Fibroblast of lung (primary cell): ENCODE measurements around the gene TMEM74B. TPM values are rescaled to one million over a fixed set of nuclear protein-coding genes. Genes with fewer than 3 reads are reported as not detected.

ENCODE experiments used
- DNase-seq, 2 donors: peaks; one replicate each; pipeline versions ENCODE4 v3.0.0 to v3.0.0-alpha.2; 2010; ENCODE audit warnings: low read depth in 2 of 2
- H2AFZ ChIP-seq: 2 replicates; pipeline ENCODE4 v1.5.1; 2012; ENCODE audit warnings: low read length, control low read depth, inconsistent platforms
- H3K27ac ChIP-seq: 2 replicates; pipeline ENCODE4 v1.5.1; 2011; ENCODE audit warnings: low read length, control low read depth; ENCODE audit not compliant: insufficient read depth
- H3K27me3 ChIP-seq: 2 replicates; pipeline ENCODE4 v1.5.1; 2011; ENCODE audit warnings: mild to moderate bottlenecking, low read length; ENCODE audit not compliant: control insufficient read depth, insufficient read depth
- H3K36me3 ChIP-seq: 2 replicates; pipeline ENCODE4 v1.5.1; 2011; ENCODE audit warnings: low read length; ENCODE audit not compliant: control insufficient read depth, insufficient read depth
- H3K4me1 ChIP-seq: 2 replicates; pipeline ENCODE4 v1.5.1; 2011; ENCODE audit warnings: low read length; ENCODE audit not compliant: control insufficient read depth, insufficient read depth; ENCODE audit errors: extremely low read depth
- H3K4me2 ChIP-seq: 2 replicates; pipeline ENCODE4 v1.5.1; 2011; ENCODE audit warnings: low read length, control low read depth; ENCODE audit not compliant: insufficient read depth; ENCODE audit errors: extremely low read depth
- H3K4me3 ChIP-seq, 4 experiments: fragments of 200-600 bp in 1 of 4; sonication (generic) in 1 of 4; replicated peaks in 1 of 4; 2 replicates each; pipeline ENCODE4 v1.5.1; 2011 to 2016; ENCODE audit warnings: low read length in 4 of 4, low read depth in 3 of 4, mild to moderate bottlenecking in 3 of 4, control low read depth in 2 of 4, inconsistent platforms in 1 of 4, mixed read lengths in 1 of 4; ENCODE audit not compliant: insufficient read depth in 1 of 4; ENCODE audit errors: control extremely low read depth in 1 of 4
- H3K79me2 ChIP-seq: 2 replicates; pipeline ENCODE4 v1.5.1; 2012; ENCODE audit warnings: mild to moderate bottlenecking, low read length, inconsistent platforms; ENCODE audit not compliant: control insufficient read depth, insufficient read depth
- H3K9ac ChIP-seq: 2 replicates; pipeline ENCODE4 v1.5.1; 2011; ENCODE audit warnings: mild to moderate bottlenecking, low read length, control low read depth; ENCODE audit not compliant: insufficient read depth
- H3K9me3 ChIP-seq: 2 replicates; pipeline ENCODE4 v1.5.1; 2012; ENCODE audit warnings: low read depth, low read length; ENCODE audit not compliant: control insufficient read depth, insufficient read depth
- H4K20me1 ChIP-seq: 2 replicates; pipeline ENCODE4 v1.5.1; 2011; ENCODE audit warnings: low read length; ENCODE audit not compliant: control insufficient read depth, insufficient read depth; ENCODE audit errors: extremely low read depth
- EZH2 ChIP-seq: IDR thresholded peaks from 2 replicates; pipeline ENCODE4 v1.5.1; 2012; ENCODE audit warnings: low read length, control low read depth, mild to moderate bottlenecking; ENCODE audit errors: missing control alignments
- polyA plus RNA-seq, 2 donors: library from polyadenylated mRNA; depleted of rRNA in 1 of 2; stranded (reverse) in 1 of 2; unstranded in 1 of 2; fragments of >200 nt; gene quantifications; 2 replicates each; pipeline ENCODE4 v1.2.1, GENCODE V29; 2011 to 2012; ENCODE audit warnings: missing spikeins in 1 of 2
- total RNA-seq: library from RNA; depleted of rRNA; stranded (reverse); fragments of >200 nt; gene quantifications from 2 replicates; pipeline ENCODE4 v1.2.1, GENCODE V29; 2014
- TF ChIP-seq, protein P1 (sequence below), 2 donors: IDR thresholded peaks in 1 of 2; conservative IDR thresholded peaks in 1 of 2; 1 replicate in 1 of 2; 2 replicates in 1 of 2; pipeline ENCODE4 v1.5.1; 2011 to 2012; ENCODE audit warnings: low read length in 2 of 2, control low read depth in 1 of 2, inconsistent platforms in 1 of 2, low read depth in 1 of 2, mild to moderate bottlenecking in 1 of 2

TMEM74B gene
- total and polyA plus RNA-seq, 2 donors (not counting 1 experiment from before 2014, with no cell fraction given) = not detected

DNA sequence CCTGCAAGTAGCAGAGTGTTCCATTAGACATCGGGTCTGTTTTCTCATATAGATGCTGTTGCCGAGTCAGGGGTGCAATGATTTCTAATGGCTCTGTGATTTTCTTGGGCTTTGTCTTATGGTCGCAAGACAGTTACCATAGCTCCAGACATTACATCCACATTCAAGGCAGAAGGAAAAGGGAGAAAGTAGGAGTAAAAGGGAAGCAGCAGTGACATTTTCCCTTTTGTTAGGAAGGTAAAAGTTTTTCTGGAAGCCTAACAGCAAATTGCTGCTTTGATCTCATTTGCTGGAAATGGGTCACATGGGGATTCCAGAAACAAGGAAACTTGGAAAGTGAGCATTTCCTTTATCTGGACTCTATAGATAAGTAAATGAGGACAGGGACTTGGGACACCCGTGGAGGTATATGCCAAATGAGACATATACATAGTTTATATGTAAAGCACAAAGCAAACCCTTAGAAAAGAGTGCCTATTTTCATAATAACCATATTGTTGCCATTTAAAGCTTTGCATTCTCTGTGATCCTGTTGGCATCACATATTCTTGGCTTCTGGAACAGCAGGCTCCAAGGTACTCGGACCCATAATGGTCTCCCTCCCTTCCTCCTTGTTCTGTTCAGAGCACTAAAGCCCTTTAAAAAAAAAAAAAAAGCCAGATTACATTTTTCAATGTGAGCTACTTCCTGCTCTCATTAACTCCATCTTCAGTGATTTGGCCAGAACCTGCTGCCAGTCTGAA is 18.2 kb upstream of the TMEM74B start, which contains the start of gene C20orf202:
Gene C20orf202, plus strand, starts transcription at position 693 of the 743 bp plus-strand sequence. CDS start 132 bp downstream, outside the sequence.
- H3K9me3 ChIP-seq = no peaks in the 10 kb centered on the region
- H3K79me2 ChIP-seq = no peaks in the 10 kb centered on the region
- peaks cover 27% of the 10 kb centered on the region for H3K27me3 ChIP-seq
- no peak within 1 kb of the TSS for H3K4me2 ChIP-seq
- no peak for DNase-seq
- no peaks in the 10 kb centered on the region for H4K20me1 ChIP-seq
- H3K27ac ChIP-seq = no peak within 1 kb of the TSS
- no peak within 1 kb of the TSS for H3K4me3 ChIP-seq
- H3K9ac ChIP-seq = no peak within 1 kb of the TSS
- no peaks in the 10 kb centered on the region for H3K36me3 ChIP-seq
- no peaks in the 10 kb centered on the region for H3K4me1 ChIP-seq
- no peak for TF ChIP-seq EZH2
- TF ChIP-seq, protein P1, sequence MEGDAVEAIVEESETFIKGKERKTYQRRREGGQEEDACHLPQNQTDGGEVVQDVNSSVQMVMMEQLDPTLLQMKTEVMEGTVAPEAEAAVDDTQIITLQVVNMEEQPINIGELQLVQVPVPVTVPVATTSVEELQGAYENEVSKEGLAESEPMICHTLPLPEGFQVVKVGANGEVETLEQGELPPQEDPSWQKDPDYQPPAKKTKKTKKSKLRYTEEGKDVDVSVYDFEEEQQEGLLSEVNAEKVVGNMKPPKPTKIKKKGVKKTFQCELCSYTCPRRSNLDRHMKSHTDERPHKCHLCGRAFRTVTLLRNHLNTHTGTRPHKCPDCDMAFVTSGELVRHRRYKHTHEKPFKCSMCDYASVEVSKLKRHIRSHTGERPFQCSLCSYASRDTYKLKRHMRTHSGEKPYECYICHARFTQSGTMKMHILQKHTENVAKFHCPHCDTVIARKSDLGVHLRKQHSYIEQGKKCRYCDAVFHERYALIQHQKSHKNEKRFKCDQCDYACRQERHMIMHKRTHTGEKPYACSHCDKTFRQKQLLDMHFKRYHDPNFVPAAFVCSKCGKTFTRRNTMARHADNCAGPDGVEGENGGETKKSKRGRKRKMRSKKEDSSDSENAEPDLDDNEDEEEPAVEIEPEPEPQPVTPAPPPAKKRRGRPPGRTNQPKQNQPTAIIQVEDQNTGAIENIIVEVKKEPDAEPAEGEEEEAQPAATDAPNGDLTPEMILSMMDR (conservative IDR thresholded peaks at IDR 0.05 in 1 of 2, IDR thresholded peaks at IDR 0.05 in 1 of 2; ENCODE audit: low read depth in 1 of 2, low read length in 2 of 2) = no peak
- no peak within 1 kb of the TSS for H2AFZ ChIP-seq

DNA sequence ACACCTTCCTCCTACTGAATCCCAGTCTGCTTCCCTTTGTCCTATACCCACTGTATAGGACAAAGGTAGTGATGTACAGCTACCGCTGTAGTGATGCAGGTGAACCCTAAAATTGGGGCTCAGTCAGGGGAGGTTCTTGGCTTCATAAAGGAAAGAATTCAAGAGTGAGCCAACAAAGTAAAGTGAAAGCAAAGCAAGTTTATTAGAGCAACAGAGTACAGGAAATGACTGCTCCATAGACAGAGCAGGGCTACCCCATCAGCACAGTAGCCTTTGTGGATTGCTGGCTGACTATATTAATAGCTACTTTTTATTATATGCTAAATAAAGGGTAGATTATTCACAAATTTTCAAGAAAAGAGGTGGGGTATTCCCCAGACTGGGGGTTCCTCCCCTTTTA is 15.2 kb upstream of the TMEM74B start:
- no peak for DNase-seq
- H3K9ac ChIP-seq = no peak overlapping the region
- H2AFZ ChIP-seq = no peak overlapping the region
- no peak overlapping the region for H3K27ac ChIP-seq
- H3K27me3 ChIP-seq = peaks cover 25% of the 10 kb centered on the region
- no peaks in the 10 kb centered on the region for H3K4me1 ChIP-seq
- no peak overlapping the region for H3K4me3 ChIP-seq
- H3K36me3 ChIP-seq = no peaks in the 10 kb centered on the region
- TF ChIP-seq EZH2 = no peak
- TF ChIP-seq, protein P1 (conservative IDR thresholded peaks at IDR 0.05 in 1 of 2, IDR thresholded peaks at IDR 0.05 in 1 of 2; ENCODE audit: low read depth in 1 of 2, low read length in 2 of 2) = no peak
- no peaks in the 10 kb centered on the region for H3K9me3 ChIP-seq
- H3K79me2 ChIP-seq = no peaks in the 10 kb centered on the region
- no peak overlapping the region for H3K4me2 ChIP-seq
- no peaks in the 10 kb centered on the region for H4K20me1 ChIP-seq

DNA sequence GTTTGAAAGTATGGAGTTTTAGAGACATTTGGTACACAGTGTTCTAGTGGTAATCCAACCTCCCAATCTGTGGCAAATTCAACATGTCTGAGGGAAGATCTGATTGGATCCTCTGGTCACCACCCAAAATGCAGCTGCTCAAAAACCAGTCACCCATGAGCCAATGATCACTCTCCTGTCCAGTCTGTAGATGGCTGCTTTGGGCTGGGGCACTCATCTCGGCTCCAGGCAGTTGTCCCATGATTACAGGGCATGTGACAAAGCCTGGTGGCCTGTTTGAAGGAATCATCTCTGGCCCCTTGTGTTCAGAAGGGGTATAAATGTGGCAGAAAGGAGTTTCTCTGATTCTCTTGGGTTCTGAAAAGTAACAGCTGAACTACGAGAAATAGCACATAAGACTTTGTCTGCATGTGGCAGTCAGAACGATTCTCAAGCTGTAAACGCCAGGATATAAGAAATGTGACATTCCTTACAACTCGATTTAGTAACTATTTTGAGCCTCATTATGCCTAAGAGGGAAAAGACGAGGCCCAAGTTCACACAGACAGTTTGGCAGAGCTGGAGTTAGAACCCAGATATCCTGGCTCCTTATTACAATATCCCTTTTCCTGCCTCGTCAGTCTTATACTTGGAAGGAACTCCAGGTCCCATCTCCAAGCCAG is 14.6 kb upstream of the TMEM74B start:
- no peaks in the 10 kb centered on the region for H4K20me1 ChIP-seq
- no peak overlapping the region for H3K27ac ChIP-seq
- H3K79me2 ChIP-seq = no peaks in the 10 kb centered on the region
- H3K27me3 ChIP-seq = peaks cover 27% of the 10 kb centered on the region
- no peak for DNase-seq
- H3K9me3 ChIP-seq = no peaks in the 10 kb centered on the region
- H3K36me3 ChIP-seq = no peaks in the 10 kb centered on the region
- H3K4me2 ChIP-seq = no peak overlapping the region
- H3K9ac ChIP-seq = no peak overlapping the region
- TF ChIP-seq, protein P1 (conservative IDR thresholded peaks at IDR 0.05 in 1 of 2, IDR thresholded peaks at IDR 0.05 in 1 of 2; ENCODE audit: low read depth in 1 of 2, low read length in 2 of 2) = no peak
- TF ChIP-seq EZH2 = no peak
- no peak overlapping the region for H3K4me3 ChIP-seq
- no peaks in the 10 kb centered on the region for H3K4me1 ChIP-seq
- no peak overlapping the region for H2AFZ ChIP-seq
